Measurements from ENCODE around the gene FGA. TPM values are rescaled to one million over a fixed set of nuclear protein-coding genes. Genes with fewer than 3 reads are reported as not detected.

FGA gene
- total RNA-seq = under 0.01 TPM in 1 of 2 replicates, not detected in the other

DNA sequence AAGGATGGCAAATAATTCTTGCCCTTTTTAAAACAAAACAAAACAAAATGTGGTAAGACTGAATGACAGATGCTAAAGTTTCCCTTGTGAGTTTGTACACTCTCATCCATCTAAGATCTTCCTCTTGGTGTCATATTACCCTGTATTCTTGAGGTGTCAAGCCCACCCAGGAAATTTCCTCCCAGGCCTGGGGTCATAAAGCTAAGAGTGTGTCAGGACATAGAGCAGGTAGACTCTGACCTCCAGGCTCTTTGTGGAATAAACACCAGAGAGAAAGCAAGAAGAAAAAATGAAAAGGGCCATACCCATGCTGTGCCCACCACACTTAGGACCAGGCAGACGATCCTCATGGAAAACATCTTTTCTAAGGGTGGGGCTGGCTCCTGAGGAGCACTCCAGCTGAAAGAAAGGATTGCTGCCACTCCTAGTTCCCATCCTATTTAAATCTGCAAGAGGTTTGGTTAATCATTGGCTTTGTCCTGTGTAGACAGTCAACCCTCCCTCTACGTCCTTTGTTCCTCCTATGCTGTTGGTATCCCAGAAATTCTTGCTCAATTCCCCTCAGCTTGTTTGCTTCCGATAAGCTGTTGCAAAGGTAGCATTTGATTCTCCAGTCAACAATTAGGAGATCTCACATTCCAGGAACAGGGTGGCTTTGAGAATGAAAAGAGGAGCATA lies at the start of gene FGA:
Gene FGA, minus strand, starts transcription at position 414 of the 678 bp plus-strand sequence. Its CDS starts 55 bp downstream, at position 359.

DNA sequence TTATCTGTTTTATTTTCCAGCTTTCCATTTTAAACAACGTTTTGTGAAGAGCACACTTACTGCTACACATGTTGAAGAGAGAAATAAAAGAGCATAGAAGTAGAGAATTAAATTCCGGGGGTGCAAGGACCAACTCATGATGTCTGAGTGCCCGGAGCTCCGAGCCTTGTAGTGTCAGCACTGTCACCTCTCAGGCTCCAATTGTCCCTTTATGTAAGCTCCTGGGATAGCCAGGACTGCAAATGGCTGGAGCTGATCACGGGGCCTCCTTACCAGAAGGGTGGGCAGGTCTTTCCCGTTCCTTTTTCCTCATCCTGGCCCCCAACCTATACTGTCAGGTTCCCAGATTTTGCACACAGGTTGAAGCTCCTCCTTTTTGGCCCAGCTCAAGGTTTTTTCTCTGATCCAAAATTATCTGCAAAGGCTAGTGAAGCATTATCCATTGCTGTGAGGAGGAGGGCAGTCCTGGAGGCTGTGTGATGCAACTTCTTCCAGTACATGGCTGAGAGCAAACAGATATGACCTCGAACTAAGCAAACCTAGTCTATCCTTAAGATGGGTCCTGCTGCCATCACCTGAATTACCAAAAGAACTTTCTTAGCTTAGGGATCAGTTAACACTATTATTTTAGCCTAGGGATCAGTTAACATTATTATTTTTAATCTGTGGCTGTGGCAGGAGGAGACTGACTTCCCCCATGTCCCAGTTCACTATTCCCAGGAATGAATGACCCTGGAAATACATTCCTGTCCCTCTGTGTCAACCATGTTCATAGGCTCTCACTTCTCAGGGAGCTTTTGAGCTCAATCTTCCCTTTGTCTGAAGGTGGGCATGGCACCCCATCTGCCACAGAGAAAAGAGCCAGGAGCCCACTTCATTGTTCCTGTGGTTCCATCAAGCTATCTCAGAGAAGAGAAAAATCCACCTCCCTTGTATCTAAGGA lies 22.2 kb upstream of the FGA start, which contains the start of gene FGG:
Gene FGG, minus strand, starts transcription at position 185 of the 943 bp plus-strand sequence. Its CDS starts 47 bp downstream, at position 138.

DNA sequence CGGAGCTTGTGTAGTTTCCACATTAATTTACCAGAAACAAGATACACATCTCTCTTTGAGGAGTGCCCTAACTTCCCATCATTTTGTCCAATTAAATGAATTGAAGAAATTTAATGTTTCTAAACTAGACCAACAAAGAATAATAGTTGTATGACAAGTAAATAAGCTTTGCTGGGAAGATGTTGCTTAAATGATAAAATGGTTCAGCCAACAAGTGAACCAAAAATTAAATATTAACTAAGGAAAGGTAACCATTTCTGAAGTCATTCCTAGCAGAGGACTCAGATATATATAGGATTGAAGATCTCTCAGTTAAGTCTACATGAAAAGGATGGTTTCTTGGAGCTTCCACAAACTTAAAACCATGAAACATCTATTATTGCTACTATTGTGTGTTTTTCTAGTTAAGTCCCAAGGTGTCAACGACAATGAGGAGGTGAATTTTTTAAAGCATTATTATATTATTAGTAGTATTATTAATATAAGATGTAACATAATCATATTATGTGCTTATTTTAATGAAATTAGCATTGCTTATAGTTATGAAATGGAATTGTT lies 27.8 kb downstream of the FGA start, which contains the start of gene FGB:
Gene FGB, plus strand, starts transcription at position 315 of the 558 bp plus-strand sequence. Its CDS starts 8 bp downstream, at position 323.

DNA sequence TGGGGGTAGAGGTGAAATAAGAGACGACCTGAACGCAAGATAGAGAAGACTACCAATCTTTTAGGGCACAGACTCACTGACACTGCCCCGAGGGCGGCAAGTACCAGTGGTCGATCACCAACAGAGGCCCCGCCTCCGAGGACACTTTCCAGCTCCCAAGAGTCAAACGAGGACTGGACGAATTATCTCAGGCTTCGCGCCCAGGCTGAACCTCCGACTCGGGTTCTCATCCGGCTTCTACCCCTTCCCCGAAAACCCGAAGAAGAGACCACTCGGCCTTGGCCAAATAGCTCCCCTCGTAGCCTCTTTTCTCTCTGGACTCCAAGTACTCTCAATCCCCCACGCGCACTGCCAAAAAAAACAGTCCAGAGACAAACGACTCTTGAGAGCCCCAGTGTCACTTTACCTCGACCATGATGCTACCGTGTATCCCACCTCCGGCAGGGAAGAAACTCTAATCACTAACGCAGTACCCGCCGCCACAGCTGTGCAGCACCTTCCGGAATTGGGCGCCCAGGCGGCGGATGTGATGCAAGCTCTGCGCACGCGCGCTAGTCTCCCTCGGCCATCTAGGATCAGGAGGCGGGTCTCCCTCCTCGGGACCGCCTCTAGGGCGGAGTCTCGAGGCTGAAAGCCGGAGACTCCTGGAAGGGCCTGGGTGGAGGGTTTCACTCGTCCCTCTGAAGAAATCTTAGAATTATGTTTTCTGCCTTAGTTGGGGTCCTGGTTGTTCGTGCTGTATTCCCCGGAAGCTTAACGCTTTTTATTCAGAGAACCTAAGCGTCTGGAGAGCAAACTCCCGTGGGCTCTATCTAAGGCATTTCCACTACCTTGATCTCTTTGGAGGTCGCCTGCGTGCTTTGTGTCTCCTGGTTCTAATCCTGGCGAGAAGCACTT lies 40.4 kb downstream of the FGA start, which contains the start of gene PLRG1:
Gene PLRG1, minus strand, starts transcription at position 507 of the 897 bp plus-strand sequence. Its CDS starts 92 bp downstream, at position 415.

Other genes starting within 250 kb of the FGA start
- under 0.01 TPM in 1 of 2 replicates, not detected in the other for gene DCHS2, start 98.9 kb downstream of the FGA start, total RNA-seq
- 64.8 and 90.7 TPM in 2 replicates for gene PLRG1, start 40.3 kb downstream of the FGA start, total RNA-seq
- gene FGB, start 27.7 kb downstream of the FGA start, total RNA-seq = not detected in 2 replicates
- under 0.01 TPM in 1 of 2 replicates, not detected in the other for gene FGG, start 21.9 kb upstream of the FGA start, total RNA-seq
- not detected in 2 replicates for gene LRAT, start 153.3 kb upstream of the FGA start, total RNA-seq
- gene RBM46, start 190.5 kb upstream of the FGA start, total RNA-seq = not detected in 2 replicates